B cell (primary cell): ENCODE measurements around the gene TENM4. TPM values are rescaled to one million over a fixed set of nuclear protein-coding genes. Genes with fewer than 3 reads are reported as not detected.

Experiments used
- ATAC-seq: fragments of 200-7000 bp; cut with Tn5 transposase; one replicate; pipeline ENCODE4 v1.10.0; 2021; ENCODE audit warnings: low read depth, mild to moderate bottlenecking, moderate number of reproducible peaks, moderate library complexity
- CTCF ChIA-PET: fragments of 350-600 bp; sonication (Branson Sonifier 250); formaldehyde crosslinking; loops from one replicate; lab custom pipeline; 2021; ENCODE audit warnings: antibody characterized with exemption, inconsistent platforms; lab: Charles Lee
- POLR2A ChIA-PET: fragments of 350-600 bp; sonication (Branson Sonifier 250); formaldehyde crosslinking; loops from one replicate; lab custom pipeline; 2021; ENCODE audit warnings: antibody characterized with exemption; lab: Charles Lee
- DNase-seq: peaks from one replicate; pipeline ENCODE4 v3.0.0; 2013
- H2AFZ ChIP-seq: 2 replicates; pipeline ENCODE4 v1.6.1; 2012; ENCODE audit warnings: mild to moderate bottlenecking, low read depth, low read length; ENCODE audit not compliant: insufficient read depth, poor library complexity, severe bottlenecking
- H3K27ac ChIP-seq, 2 donors: 1 replicate in 1 of 2; 2 replicates in 1 of 2; pipeline ENCODE4 v1.5.1; 2012 to 2013; ENCODE audit warnings: low read length in 2 of 2, mild to moderate bottlenecking in 2 of 2, moderate library complexity in 1 of 2
- H3K27me3 ChIP-seq, 4 experiments: fragments of 200-600 bp in 1 of 4; sonication (generic) in 1 of 4; replicated peaks in 1 of 4; 1 replicate in 2 of 4; 2 replicates in 2 of 4; pipeline versions ENCODE4 v1.6.1 to v1.7.0; 2013 to 2016; ENCODE audit warnings: low read length in 3 of 4, mild to moderate bottlenecking in 2 of 4, mixed read lengths in 1 of 4, moderate library complexity in 1 of 4; ENCODE audit not compliant: insufficient read depth in 4 of 4, control insufficient read depth in 3 of 4; ENCODE audit errors: control extremely low read depth in 1 of 4
- H3K36me3 ChIP-seq, 2 experiments: replicated peaks in 1 of 2; 1 replicate in 1 of 2; 2 replicates in 1 of 2; pipeline versions ENCODE4 v1.6.1 to v1.7.1; 2013; ENCODE audit warnings: low read length in 1 of 2; ENCODE audit not compliant: insufficient read depth in 2 of 2, control insufficient read depth in 1 of 2; ENCODE audit errors: control extremely low read depth in 1 of 2, extremely low read depth in 1 of 2
- H3K4me1 ChIP-seq, 2 donors: fragments of 200-600 bp in 1 of 2; sonication (generic) in 1 of 2; 1 replicate in 1 of 2; 2 replicates in 1 of 2; pipeline versions ENCODE4 v1.5.1 to v1.6.1; 2013 to 2017; ENCODE audit warnings: low read length in 2 of 2; ENCODE audit not compliant: control insufficient read depth in 2 of 2, insufficient read depth in 2 of 2
- H3K4me2 ChIP-seq: replicated peaks from 2 replicates; pipeline ENCODE3; 2012; ENCODE audit warnings: mild to moderate bottlenecking, low read depth, low read length; ENCODE audit not compliant: poor library complexity, severe bottlenecking
- H3K4me3 ChIP-seq, 5 experiments: fragments of 200-600 bp in 1 of 5; sonication (generic) in 1 of 5; 1 replicate in 3 of 5; 2 replicates in 2 of 5; pipeline versions ENCODE4 v1.5.1 to v1.7.0; 2011 to 2016; ENCODE audit warnings: low read length in 4 of 5, mild to moderate bottlenecking in 4 of 5, low read depth in 2 of 5, control low read depth in 1 of 5, moderate library complexity in 1 of 5; ENCODE audit not compliant: insufficient read depth in 1 of 5; ENCODE audit errors: control extremely low read depth in 1 of 5, extremely low read depth in 1 of 5
- H3K79me2 ChIP-seq: fragments of 200-600 bp; sonication (generic); one replicate; pipeline ENCODE4 v1.6.0; 2016; ENCODE audit warnings: low read length; ENCODE audit not compliant: control insufficient read depth, insufficient read depth
- H3K9ac ChIP-seq: fragments of 200-600 bp; sonication (generic); 2 replicates; pipeline ENCODE4 v1.6.1; 2017; ENCODE audit warnings: mild to moderate bottlenecking, low read length, moderate library complexity
- H3K9me3 ChIP-seq, 3 donors: one replicate each; pipeline versions ENCODE4 v1.6.1 to v1.7.1; 2013; ENCODE audit warnings: low read length in 2 of 3; ENCODE audit not compliant: control insufficient read depth in 2 of 3, insufficient read depth in 1 of 3; ENCODE audit errors: control extremely low read depth in 1 of 3
- H4K20me1 ChIP-seq: 2 replicates; pipeline ENCODE4 v1.6.0; 2012; ENCODE audit warnings: mild to moderate bottlenecking, low read length; ENCODE audit not compliant: insufficient read depth, control insufficient read depth, poor library complexity, severe bottlenecking
- H3K27ac Mint-ChIP-seq: one replicate; pipeline ENCODE4 v1.8.0; 2021; ENCODE audit warnings: mixed read lengths
- H3K27me3 Mint-ChIP-seq: one replicate; pipeline ENCODE4 v1.8.0; 2021; ENCODE audit warnings: mixed read lengths
- H3K4me1 Mint-ChIP-seq: one replicate; pipeline ENCODE4 v1.8.0; 2021; ENCODE audit warnings: mixed read lengths
- H3K4me3 Mint-ChIP-seq: one replicate; pipeline ENCODE4 v1.8.0; 2021; ENCODE audit warnings: mixed read lengths
- H3K9me3 Mint-ChIP-seq: one replicate; pipeline ENCODE4 v1.8.0; 2022; ENCODE audit warnings: mixed read lengths; ENCODE audit not compliant: insufficient read depth
- EZH2 ChIP-seq: IDR thresholded peaks from 2 replicates; pipeline ENCODE4 v1.6.1; 2012; ENCODE audit warnings: borderline replicate concordance, low read depth, mild to moderate bottlenecking, moderate library complexity, low read length; ENCODE audit not compliant: insufficient read depth, poor library complexity, severe bottlenecking
- WGBS: methylation state at CpG from one replicate; pipeline ENCODE4 v1.1.5; 2013; ENCODE audit warnings: missing lambda C conversion rate; ENCODE audit not compliant: insufficient coverage; 5-methylcytosine and 5-hydroxymethylcytosine counted together
- intact Hi-C: fragments of 100-400 bp; cut with micrococcal nuclease; formaldehyde crosslinking; loops from one replicate; pipeline ENCODE4 v1.10.0; 2022
- polyA plus RNA-seq: library from polyadenylated mRNA; depleted of rRNA; stranded (reverse); fragments of >200 nt; gene quantifications from 2 replicates; pipeline ENCODE4 v1.2.3, GENCODE V29; 2012
- total RNA-seq, 2 donors: library from RNA; stranded (reverse); fragments of 120-200 nt in 1 of 2; gene quantifications; 1 replicate in 1 of 2; 2 replicates in 1 of 2; pipeline versions ENCODE4 v1.2.3 to v1.2.4, GENCODE V29; 2013 to 2022
- TF ChIP-seq, protein P1 (sequence below): fragments of 200-600 bp; IDR thresholded peaks from one replicate; pipeline ENCODE4 v1.8.0; 2022; ENCODE audit warnings: antibody characterized with exemption, mild to moderate bottlenecking

Gene TENM4
- total and polyA plus RNA-seq, 2 donors (not counting 1 experiment from before 2014, with no cell fraction given), result 0.09 to 5.7 TPM

- Mint-ChIP-seq H3K27ac (no peak overlapping the region), H3K9me3 (no peaks in the 10 kb centered on the region), H3K27me3 (no peaks in the 10 kb centered on the region), H3K4me3 (no peak overlapping the region), H3K4me1 (peaks cover 4% of the 10 kb centered on the region)
- Histone ChIP-seq H3K4me1 (no peaks in the 10 kb centered on the region), H3K9ac (no peak overlapping the region), H3K79me2 (no peaks in the 10 kb centered on the region), H3K4me3 (no peak overlapping the region), H2AFZ (no peak overlapping the region), H4K20me1 (no peaks in the 10 kb centered on the region), H3K4me2 (no peak overlapping the region), H3K27me3 (no peaks in the 10 kb centered on the region), H3K36me3 (no peaks in the 10 kb centered on the region), H3K9me3 (peaks cover 0 to 2% (median 0%) of the 10 kb centered on the region in 3 donors), H3K27ac (no peak overlapping the region)
- intact Hi-C loops, result no loop called here
- WGBS, result 31% methylated on average over 5 of the region's 7 CpGs
- ATAC-seq, result no peak
- ChIA-PET CTCF (no interaction called here), POLR2A (no interaction called here)
- TF ChIP-seq, protein P1, sequence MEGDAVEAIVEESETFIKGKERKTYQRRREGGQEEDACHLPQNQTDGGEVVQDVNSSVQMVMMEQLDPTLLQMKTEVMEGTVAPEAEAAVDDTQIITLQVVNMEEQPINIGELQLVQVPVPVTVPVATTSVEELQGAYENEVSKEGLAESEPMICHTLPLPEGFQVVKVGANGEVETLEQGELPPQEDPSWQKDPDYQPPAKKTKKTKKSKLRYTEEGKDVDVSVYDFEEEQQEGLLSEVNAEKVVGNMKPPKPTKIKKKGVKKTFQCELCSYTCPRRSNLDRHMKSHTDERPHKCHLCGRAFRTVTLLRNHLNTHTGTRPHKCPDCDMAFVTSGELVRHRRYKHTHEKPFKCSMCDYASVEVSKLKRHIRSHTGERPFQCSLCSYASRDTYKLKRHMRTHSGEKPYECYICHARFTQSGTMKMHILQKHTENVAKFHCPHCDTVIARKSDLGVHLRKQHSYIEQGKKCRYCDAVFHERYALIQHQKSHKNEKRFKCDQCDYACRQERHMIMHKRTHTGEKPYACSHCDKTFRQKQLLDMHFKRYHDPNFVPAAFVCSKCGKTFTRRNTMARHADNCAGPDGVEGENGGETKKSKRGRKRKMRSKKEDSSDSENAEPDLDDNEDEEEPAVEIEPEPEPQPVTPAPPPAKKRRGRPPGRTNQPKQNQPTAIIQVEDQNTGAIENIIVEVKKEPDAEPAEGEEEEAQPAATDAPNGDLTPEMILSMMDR, result no peak
- TF ChIP-seq EZH2, result no peak
- no peak for DNase-seq
Observed at GRCh38 chr11:79199729-79200354, 241.0 kb downstream of the TENM4 start.

DNA sequence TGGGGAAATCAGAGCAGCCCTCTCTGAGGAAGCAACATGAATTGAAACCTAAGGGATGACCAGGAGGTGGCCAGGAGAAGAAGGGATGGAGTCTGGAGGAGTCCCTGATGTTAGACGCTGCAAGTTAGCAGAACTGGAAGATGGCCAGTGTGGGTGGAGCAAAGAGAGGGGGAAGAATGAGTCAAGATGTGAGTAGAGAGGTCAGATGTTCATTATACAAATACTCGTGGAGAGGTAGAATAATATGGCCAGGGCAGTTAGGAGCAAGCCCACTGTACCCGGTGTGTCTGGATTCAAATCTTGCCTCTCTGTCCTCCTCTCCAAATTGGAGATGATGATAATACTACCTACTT, 242.0 kb downstream of the TENM4 start:
- H3K4me1 ChIP-seq, result no peaks in the 10 kb centered on the region
- H3K27ac ChIP-seq, result no peak overlapping the region
- WGBS, result 100% methylated on average over 1 of the region's 3 CpGs
- H3K4me3 ChIP-seq, result no peak overlapping the region
- intact Hi-C loops, result no loop called here
- Mint-ChIP-seq H3K4me3 (no peak overlapping the region), H3K9me3 (no peaks in the 10 kb centered on the region), H3K4me1 (peaks cover 4% of the 10 kb centered on the region), H3K27me3 (no peaks in the 10 kb centered on the region), H3K27ac (no peak overlapping the region)
- no peaks in the 10 kb centered on the region for H3K27me3 ChIP-seq
- H3K79me2 ChIP-seq, result no peaks in the 10 kb centered on the region
- TF ChIP-seq, protein P1, result no peak
- no peak for TF ChIP-seq EZH2
- no peaks in the 10 kb centered on the region for H4K20me1 ChIP-seq
- CTCF ChIA-PET, result no interaction called here
- DNase-seq (no peak), ATAC-seq (no peak)
- H3K36me3 ChIP-seq, result no peaks in the 10 kb centered on the region
- H3K9ac ChIP-seq, result no peak overlapping the region
- no peak overlapping the region for H2AFZ ChIP-seq
- POLR2A ChIA-PET, result no interaction called here
- peaks cover 0 to 3% (median 0%) of the 10 kb centered on the region in 3 donors for H3K9me3 ChIP-seq
- H3K4me2 ChIP-seq, result no peak overlapping the region
